SH-SY5Y (cell line): ENCODE results near the gene C22orf23.

Source experiments
- GATA2 ChIP-seq: IDR thresholded peaks from 2 replicates; pipeline ENCODE4 v1.6.1; 2011; ENCODE audit warnings: mild to moderate bottlenecking, low read depth, low read length
- GATA3 ChIP-seq: IDR thresholded peaks from 2 replicates; pipeline ENCODE4 v1.6.1; 2011; ENCODE audit warnings: low read depth, mild to moderate bottlenecking, low read length, moderate library complexity

C22orf23 gene

DNA sequence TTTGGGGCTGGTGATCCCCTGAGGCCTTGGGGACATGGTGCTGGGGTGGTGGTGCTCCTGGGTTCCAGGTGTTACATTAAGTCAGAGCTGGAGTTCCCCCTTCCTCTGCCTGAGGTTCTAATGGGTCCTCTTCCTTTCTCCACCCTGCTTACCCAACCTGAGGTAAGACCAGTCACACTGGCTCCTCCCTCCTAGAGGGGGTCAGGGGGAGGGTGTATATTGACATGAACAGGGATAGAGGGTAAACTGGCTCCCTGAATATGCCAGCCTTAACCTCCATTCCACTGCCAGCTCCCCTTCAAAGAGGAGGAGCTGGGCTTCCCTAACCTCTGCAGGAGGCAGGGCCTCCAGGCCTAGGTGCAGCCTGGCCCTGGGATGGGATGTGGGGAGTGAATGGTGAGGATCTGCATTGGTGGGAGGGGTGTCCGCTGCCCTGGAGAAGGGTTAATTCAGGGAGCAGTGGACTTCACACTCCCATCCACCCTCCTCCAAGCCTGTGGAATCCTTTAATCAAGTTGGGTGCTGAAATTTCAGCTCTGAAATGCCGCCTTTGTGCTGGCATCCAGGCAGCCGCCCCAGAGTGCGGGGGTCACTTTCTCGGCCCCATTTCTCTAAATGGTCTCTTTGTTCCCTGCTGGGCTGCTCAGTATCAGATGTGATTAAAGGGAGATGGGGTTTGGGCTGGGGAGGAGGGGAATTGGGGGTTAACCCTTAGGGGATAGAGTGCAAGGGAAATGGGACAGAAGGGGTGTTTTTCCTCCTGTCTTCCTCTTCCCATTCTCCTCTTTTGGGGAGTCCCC, 15.3 kb upstream of the C22orf23 start:
- no peak for TF ChIP-seq GATA3
- TF ChIP-seq GATA2 = no peak

DNA sequence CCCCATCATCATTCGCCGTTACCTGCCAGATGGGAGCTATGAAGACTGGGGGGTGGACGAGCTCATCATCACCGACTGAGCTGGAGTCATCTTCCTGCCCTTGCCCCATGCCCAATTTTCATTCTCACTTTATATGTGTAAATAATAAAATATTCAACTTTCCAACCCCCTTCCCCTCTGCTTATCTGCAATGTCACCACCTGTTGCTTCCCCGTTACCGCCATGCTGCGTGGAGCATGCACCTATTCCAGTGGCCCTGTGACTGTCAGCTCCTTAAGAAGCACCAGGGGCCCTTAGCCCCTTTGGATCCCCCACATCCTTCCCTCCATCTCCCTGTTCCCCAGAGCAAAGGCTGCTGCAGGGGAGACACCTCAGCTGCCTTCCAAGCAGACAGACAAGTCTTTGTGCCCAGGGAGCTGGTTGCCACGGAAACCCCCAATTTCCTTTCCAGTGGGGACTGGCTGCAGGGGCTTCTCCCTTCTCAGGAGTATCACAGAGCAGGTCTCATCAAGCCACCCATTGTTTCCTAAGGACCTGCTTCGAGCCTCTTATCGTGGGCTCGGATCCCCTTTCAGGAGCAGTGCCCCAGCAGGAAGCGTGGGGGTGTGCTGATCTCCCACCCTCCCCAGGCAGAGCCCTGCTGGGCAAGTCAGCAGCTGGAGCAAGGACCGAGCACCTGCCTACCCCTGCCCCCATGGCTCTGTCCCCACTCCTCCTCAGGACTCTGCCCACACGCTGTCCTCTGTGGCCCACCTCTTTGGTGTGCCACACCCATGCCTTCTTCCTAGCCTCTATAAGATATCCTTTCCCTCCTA, 14.4 kb upstream of the C22orf23 start:
- TF ChIP-seq GATA2 (no peak), GATA3 (no peak)

DNA sequence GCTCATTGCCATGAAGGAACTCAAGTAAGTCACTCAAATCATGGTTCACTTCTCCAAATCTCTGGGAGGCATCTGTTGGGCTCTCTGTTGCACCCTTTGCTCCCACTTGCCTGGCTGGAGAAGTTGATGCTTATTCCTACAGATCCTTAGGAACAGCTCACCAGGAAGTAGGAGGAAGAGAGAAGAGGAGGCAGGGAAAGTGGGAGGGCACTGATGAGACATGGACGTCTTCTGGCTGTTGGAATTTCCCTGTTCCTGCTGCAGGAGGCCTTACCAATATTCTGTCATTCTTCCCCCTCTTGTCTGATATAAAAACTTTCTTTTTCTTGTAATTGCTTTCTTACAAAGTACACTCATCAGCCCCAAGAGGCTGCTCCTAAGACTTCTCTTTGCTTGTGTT, 13.7 kb upstream of the C22orf23 start:
- no peak for TF ChIP-seq GATA3
- no peak for TF ChIP-seq GATA2

DNA sequence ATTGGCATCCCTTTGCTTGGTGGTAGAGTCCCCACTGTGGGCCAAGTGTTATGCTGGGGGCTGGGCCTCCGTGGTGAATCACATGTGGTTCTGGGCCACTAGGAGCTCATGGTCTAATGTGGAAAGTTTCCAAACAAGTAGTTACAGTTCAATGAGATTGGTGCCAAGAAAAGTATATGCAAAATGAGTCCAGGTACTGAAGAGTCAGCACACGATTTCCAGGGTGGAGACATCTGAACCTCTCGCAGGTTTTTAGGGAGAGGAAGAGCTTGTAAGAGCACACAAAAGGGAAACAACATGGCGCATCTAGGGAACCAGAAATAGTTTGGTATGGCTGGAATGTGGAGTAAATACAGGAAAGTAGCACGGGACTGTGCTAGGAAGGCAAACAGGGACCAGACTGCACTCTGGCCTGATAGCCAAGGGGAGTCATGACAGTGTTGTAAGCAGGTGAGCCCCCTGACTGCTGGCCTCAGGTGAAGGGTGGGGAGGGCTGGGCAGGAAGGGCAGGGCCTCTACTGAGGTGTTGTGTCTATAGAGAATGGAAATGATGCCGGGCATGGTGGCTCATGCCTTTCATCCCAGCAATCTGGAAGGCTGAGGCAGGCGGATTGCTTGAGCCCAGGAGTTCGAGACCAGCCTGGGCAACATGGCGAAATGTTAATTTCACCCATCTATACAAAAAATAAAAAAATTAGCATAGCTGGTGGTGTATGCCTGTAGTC, 12.7 kb upstream of the C22orf23 start:
- TF ChIP-seq GATA2 (no peak), GATA3 (no peak)

DNA sequence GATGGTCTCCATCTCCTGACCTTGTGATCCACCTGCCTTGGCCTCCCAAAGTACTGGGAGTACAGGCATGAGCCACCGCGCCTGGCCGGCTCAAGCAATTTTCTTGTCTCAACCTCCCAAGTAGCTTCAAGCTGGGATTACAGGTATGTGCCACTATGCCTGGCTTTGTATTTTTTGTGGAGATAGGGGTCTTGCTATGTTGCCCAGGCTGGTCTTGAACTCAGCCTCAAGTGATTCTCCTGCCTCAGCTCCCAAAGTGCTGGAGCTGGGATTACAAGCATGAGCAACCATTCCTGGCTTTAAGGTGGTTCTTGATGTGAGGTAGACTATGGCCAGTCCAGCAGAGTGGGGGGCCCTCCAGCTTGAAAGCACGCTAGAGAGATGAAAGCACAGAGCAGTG, 7.7 kb upstream of the C22orf23 start:
- TF ChIP-seq GATA2 = no peak
- no peak for TF ChIP-seq GATA3

DNA sequence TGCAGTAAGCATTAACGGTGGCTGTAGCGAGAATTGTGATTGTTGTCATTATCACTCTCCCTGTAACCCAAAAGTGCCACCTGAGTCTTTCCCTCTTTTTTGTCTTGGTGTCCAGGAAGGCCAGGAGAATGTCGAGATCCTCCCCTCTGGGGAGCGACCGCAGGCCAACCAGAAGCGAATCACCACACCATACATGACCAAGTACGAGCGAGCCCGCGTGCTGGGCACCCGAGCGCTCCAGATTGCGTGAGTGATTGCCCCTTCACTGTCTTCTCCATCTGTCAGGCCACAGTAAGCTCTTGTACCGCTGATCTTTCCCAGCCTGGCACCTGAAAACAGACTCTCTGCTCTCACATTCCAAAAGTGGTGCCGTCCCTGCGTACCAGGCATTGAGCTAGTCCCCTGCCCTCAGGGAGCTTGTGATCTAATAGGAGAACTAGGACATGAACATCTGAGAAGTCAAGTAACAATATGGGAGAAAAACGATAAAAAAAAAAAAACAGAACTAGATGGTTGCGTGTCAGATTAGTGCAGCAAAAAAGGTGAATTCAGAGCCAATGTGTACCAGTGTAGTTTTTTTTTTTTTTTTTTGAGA, 5.9 kb upstream of the C22orf23 start:
- TF ChIP-seq GATA3 = no peak
- no peak for TF ChIP-seq GATA2

DNA sequence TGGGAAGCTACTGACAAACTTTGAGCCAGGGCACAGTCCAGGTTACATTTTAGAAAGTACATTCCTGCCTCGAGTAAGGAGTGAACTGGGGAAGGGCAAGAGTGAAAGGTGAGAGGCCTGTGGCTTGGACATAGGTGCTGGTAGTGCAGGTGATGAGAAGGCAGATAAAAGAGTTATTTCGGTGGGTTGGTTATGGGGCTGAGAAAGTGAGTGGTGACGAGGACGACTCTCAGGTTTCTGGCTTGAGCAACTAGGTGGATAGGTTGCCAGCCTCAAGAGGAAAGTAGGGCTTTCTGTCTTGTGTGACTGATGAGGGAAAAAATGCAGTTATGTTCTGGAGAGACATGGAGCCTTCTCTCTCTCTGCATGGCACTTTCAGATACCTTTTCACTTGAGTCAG, 3.8 kb upstream of the C22orf23 start:
- no peak for TF ChIP-seq GATA2
- TF ChIP-seq GATA3 = no peak

DNA sequence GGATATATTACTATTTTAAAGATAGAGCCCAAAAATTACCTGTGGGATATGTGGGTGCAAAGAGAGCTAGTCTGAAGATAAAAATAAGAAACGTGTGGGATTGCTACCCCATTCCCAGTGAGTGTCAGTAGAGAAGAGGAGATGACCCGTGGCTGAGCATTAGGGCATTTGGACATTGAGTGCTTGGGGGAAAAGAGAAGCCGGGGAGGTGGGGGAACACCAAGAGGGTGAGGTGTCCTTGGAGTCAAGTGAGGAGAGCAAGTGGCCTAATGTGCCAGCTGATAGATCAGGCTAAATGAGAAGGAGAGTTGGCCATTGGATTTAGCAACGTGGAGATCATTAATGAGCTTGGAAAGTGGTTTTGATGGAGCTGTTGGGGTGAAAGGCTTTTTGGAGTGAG, 1.3 kb upstream of the C22orf23 start:
- TF ChIP-seq GATA2 (no peak), GATA3 (no peak)

DNA sequence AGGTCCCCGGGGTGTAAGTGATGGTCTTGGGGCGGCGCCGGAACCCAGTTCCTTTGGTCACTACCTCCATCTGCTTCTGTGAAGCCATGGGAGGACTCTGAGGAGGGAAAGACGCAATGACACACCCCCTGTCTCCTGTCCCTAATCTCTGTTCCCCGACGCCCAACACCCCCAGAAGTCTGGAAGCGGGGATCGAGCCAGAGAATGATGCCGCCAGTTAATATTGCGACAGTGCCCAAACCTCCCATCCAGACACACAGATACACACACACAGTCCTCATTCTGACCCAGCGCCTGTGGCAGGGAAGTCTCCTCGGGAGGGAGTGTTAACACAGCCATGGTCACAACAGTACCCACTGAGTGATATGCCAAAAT, 352 bp downstream of the C22orf23 start:
- no peak for TF ChIP-seq GATA3
- TF ChIP-seq GATA2 = no peak

DNA sequence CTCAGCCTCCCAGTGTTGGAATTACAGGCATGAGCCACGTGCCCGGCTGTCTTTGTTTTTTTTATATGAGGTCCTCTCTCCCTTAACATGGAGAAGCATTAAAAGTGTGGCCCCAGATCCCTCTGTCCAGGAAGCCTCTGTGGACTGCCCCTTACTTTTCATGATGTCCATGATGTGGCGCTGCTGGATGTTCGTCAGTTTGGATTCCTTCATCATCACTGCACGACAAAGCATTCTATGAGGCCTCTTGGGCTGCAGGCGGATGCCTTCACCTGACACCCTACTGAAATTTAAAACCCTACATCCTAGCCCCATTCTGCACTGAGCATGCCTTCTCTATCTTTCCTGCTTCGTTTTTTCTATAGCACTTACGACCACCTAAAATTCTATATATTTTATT, 2.1 kb downstream of the C22orf23 start:
- TF ChIP-seq GATA2 = no peak
- TF ChIP-seq GATA3 = no peak

DNA sequence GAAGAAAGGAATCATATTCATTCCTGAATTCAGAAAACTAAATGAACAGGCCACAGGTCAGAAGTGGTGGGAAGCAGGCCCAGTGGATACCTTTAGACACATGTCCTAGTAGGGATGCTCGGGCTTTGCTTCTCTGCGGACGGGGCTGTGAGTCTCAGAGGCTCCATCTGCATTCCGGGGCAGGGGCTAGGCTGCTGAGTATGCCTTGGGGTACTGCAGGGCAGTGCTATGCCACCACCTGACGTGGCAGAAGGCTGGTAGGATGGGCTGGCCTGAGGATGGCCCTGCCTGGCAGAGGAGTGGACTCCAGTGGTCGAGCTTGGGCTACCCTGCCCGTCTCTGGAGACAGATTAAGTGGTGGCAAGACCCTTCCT, 9.6 kb downstream of the C22orf23 start:
- no peak for TF ChIP-seq GATA3
- no peak for TF ChIP-seq GATA2

DNA sequence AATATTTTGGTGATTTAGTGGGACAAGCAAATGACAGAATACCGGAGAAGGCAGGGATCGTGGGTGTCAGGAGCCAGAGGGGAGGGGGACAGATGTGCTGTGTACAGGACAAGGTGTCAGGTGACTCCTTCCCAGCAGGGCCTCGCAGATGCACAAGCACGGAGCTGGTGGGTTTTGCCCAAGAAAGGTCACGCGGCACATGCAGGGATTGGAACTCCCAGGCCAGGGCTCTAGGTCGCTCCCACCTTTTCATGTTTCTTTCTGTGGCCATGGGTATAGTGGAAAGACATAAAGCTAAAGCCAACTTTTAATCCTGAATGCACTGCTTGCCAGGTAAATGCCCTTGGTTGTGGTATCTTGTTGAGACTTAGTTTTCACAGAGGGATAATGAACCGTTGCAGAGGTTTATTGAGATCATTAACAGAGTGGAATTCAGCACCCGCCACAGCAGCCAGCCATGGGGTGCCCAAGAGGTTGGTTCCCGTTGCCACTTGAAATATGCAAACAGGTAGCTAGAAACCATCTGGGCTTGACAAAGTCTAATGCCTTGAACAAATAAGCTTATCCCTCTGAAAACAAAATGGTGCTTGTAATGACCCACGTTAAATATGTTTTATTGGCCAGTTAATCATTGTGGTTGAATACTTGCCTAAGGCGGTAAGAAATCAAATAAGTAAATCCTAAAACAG, 10.1 kb downstream of the C22orf23 start:
- no peak for TF ChIP-seq GATA2
- TF ChIP-seq GATA3 = no peak

DNA sequence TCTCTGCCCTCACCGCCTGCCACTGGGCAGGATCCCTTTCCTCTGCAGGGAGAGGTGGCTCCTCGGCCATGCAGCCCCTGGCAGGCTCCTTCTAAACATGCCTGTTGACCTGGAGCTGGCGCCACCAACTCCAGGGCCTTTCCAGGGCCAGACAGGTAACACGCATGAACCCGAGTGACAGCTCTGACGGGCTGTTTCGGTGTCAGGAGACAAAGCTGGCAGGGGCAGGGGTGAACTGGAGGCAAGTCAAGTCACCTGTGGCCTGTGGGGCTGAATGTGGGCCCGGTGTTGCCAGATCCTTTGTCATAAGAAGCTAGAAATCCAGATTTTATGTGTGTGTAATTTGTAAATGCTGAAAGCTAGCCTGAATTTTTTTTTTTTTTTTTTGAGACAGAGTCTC, 11.3 kb downstream of the C22orf23 start:
- TF ChIP-seq GATA2 (no peak), GATA3 (no peak)

DNA sequence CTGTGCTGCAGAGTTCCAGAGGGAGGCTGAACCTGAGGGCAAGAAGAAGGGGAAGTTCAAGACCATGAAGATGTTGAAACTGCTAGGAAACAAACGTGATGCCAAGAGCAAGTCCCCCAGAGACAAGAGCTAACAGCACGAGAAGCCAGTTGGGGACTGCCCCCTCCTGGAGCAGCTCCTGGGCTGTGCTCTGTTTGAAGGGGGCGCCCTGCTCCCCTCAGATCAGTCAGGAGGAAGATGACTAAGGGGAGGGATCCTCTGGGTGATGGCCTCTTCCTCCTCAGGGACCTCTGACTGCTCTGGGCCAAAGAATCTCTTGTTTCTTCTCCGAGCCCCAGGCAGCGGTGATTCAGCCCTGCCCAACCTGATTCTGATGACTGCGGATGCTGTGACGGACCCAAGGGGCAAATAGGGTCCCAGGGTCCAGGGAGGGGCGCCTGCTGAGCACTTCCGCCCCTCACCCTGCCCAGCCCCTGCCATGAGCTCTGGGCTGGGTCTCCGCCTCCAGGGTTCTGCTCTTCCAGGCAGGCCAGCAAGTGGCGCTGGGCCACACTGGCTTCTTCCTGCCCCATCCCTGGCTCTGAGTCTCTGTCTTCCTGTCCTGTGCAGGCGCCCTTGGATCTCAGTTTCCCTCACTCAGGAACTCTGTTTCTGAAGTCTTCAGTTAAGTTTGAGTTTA, 12.6 kb downstream of the C22orf23 start:
- TF ChIP-seq GATA2 (no peak), GATA3 (no peak)
